DMS114 treated with DMSO at 0.1 percent for 48 hours (cell line): ENCODE results near the gene TIMM13.

Experiments used
- DNase-seq: peaks from one replicate; lab custom pipeline; 2025; ENCODE audit not compliant: unreplicated experiment; lab: John Stamatoyannopoulos, UW

TIMM13 gene

DNA sequence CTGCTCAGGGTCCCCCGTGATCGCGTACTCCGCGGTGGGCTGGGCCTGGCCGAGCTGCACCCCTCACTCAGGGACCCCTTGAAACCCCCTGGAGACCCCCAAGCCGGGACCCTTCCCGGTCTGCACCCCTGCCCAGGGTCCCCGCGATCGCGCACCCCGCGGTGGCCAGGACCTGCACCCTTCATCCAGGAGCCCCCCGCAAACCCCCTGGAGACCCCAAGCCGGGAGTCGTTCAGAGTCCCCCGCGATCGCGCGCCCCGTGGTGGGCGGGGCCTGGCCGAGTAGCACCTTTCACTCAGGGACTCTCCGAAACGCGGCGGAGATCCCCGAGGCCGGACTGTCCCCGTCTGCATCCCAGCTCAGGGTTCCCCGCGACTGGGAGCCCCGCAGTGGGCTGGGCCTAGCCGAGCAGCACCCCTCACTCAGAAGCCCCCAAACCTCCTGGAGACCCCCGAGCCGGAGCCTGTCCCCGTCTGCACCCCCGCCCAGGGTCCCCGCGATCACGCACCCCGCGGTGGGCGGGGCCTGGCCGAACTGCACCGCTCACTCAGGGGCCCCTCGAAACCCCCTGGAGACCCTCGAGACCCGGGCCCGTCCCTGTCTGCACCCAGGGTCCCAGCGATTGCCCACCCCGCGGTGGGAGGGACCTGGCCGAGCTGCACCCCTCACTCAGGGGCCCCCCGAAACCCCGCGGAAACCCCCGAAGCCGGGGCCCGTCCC, 28.6 kb upstream of the TIMM13 start:
- DNase-seq: no peak

DNA sequence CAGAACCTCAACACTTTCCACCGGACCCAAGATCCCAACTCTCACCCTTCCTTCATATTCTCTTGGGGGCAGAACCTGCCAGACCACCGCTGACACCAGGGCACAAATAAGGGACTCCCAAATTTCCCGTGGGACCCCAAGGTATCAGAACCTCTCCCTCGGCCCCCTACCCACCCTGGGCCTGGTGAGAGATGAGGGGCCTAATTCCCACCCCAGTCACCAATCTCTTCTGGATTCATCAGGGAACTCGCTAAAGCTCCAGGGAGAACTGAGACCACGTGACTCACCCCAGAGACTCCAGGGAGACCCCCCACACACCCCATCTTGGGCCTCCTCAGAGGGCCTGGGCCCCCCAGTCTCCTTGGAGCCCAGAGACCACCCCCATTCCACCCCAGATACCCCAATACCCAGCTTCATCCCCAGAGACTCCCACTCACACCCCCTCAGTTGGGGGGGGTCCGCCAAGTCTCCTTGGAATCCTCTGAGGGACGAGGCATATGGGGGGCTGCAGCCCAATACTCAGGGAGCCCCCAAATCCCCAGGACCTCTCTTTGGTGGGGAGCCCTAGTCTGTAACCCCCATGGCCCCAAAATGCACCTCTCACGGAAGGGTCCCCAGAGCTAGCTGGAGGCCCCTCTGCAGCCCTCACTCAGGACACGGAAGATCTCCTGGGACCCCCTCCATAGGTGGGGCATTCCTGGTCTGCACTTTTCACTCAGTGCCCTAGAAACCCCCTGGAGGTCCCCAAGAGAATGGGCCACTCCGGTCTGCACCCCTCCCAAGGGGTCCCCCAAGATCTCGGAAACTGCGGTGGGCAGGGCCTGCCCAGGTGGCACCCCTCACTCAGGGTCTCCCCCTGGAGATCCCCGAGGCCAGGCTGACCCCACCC, 27.8 kb upstream of the TIMM13 start:
- DNase-seq: no peak

DNA sequence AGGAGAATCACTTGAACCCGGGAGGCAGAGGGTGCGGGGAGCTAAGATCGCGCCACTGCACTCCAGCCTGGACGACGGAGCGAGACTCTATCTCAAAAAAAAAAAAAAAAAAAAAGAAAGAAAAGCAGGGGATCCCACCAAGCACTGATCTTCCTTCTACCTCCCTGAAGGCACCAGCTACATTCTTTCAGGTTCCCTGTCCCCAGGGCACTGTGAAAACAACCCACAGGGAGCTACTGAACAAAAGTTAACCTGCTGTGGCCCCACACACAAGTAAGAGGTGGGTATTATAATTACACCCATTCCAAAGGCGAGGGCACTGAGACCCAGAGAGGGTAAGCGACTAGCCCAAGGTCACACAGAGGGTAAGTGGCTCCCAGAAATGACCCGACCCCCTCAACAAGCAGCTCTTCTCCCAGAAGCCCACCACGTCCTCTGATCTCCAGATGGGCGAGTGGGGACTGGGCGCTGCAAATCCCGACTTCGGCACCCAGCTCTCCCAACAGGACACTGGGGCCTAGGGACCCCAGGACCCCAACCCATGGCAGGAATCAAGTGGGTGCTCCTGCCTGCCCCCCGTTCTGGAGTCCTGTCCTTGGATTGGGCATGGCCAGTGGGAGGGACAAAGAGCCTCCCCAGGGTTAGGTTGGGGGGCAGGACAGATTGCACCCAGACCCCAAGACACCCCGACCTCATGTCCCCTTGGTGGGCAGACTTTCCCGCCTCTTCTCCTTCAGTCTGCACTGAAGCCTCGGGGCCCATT, 27.0 kb upstream of the TIMM13 start:
- no peak for DNase-seq

DNA sequence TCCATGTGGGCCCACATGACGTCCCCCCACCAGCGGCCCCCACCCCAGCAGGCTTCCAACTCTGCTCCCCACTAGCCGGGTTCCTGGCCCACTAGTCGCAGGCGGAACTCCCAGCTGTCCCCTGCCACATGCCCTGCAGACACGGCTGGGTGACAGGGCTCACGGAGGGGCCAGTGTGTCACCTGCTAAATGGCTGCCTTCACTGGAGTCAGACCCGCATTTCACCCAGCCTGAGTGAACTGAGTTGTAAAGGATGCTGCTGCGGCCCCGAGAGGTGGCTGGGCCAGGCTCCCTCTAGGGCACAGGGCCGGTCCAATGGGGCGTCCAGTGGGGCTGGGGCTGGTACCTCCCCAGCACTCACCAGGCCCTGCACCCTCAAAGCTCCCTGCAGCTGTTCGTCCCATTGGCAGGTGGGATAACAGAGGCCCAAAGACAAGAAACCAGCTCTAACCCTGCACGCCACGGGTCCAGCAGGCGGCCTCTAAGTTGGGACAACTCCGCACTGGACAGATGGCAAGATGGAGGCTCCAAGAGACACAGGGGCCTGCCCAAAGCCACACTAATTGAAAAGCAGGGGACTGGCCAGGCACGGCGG, 26.1 kb upstream of the TIMM13 start:
- DNase-seq: no peak

DNA sequence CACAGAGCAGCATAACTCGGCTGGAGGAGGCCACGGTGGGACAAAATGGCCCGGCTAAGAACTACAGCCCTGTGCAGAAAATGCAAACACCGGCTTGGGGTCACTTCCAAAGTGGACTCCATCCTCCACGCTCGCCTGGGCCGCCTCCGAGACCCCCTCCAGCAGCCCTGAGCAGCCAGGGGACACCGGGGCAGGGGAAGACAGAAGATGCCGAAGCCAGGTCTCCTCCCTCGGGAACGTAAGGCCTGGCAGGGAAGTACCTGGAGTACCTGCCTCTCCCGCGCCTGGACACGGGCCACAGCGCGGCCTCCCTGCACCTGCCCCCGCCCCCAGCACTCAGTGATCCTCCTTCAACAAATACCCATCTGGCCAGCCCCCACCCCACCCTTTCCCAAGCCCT, 24.4 kb upstream of the TIMM13 start:
- DNase-seq: no peak

DNA sequence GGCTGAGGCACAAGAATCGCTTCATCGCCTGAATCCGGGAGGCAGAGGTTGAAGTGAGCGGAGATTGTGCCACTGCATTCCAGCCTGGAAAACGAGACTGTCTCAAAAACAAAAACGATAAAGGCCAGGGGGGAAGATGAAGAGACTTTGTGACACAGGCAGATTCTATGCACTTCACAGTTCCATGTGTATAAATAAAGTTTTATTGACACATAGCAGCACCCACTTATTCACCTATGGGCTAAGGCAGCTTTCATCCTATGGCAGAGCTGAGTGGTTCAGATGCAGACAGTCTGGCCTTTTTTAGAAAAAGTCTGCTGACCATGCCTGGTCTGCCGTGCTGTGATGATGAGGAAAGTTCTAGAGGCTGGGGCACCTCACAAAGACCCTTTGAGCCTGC, 23.8 kb upstream of the TIMM13 start:
- no peak for DNase-seq

DNA sequence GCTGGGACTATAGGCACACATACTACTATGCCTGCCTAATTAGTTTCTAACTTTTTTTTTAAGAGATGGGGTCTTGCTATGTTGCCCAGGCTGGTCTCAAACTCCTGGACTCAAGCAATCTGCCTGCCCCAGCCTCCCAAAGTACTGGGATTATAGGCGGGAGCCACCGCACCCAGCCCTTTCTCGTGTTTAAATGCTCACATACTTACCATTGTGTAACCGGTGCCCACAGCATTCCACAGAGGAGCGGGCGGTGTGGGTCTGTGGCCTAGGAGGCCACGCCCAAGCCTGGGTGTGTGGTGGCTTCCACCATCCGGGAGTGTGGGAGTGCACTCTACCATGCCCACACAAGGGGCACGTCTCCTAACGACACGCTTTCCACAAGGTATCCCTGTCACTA, 21.6 kb upstream of the TIMM13 start:
- no peak for DNase-seq

DNA sequence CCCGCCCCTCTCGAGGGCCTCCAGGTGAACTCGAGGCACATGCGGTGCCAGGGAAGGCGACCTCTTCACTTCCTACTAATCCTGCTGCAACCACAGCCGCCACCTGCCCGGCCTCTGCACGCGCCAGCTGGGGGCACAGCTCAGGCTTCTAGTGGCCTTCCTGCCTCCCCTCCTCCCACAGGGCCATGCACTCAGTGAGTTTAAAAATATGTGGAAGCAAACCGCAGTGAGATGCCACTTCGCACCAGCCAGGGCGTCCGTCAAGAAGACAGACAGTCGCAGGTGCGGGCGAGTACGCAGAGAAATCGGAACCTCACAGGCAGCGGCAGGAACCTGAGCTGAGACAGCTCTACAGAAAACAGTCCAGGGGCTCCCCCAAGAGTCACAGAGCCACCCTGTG, 19.0 kb upstream of the TIMM13 start:
- no peak for DNase-seq

DNA sequence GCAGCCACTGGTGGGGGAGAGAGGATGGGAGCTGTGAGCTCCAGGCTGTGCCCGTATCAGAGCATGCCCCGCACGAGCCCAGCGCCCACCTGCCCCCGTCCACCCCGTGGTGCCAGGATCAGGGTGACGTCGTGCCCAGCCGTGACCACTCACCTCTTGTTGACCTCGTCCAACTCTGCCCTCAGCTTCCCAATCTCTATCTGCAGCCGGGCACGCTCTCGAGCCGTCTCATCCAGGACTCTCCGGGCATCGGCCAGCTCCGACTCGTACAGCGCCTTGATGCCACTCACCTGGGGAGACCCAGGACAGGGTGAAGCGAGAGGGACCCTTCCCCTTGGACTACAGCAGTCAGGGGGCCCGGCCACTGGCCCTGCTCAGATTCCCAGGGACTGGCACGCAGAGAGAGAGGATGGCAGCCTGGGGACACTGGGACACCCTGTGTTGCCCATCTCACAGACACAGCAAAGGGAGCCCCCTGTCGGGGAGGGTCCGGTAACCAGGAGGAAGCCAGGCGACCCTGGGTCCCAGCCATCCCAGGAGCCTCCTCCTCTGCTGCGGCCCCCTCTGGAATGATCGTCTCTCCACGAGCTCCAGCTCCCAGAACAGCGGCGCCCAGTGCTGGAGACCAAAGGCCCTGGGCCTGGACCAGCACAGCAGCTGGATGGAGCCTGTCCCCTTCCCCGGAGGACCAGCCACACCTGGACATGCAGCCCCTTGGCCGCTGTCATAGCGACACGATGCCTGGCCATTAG, 17.0 kb upstream of the TIMM13 start:
- DNase-seq: no peak

DNA sequence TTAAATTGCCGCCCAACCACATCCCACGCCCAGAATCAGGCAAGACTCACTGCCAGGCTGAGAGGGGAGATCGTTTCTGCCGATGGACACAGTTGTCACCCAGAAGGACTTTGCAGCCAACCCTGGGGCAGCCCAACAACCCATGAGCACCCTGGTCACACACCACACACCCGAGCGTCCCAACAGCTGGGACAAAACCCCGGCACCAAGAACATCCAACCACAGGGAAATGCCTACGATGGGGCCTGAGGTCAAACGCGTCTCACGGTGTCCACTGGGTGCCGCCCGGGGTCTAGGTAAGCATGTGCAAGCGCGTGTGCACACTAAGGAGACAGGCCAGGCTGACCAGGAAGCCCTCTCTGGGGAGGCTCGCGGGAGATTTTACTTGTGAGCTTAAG, 16.4 kb upstream of the TIMM13 start:
- DNase-seq: no peak

DNA sequence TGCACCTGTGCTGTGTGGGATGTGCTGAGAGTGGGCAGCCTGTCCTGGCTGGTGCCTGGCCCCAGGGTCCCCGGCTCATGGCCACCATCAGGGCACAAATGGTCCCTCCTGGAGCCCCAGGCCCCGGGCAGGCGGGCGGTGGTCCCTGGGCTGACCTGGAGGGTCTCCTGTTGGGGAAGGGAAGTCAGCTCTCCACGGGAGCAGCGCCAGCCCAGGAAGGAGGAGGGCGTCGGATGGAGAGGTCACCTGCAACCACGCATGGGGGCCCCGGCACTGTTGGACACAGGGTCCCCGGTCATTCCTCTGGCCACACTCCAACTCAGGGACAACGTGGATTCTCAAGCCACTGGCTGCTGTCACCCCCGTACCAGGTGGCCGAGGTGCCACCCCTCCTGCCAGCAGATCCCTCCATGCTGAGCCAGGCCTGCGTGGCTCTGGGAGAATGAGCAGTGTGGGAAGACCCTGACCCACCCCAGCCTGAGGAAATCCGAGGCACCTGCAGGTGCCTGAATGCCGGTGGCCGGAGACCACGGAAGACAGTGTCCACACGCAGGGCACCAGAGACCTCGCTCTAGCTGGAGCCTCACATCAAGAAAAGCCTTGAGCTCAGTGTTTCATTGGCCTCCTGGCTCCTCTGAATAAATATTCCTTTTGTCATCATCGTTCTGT, 15.9 kb upstream of the TIMM13 start:
- DNase-seq: no peak

DNA sequence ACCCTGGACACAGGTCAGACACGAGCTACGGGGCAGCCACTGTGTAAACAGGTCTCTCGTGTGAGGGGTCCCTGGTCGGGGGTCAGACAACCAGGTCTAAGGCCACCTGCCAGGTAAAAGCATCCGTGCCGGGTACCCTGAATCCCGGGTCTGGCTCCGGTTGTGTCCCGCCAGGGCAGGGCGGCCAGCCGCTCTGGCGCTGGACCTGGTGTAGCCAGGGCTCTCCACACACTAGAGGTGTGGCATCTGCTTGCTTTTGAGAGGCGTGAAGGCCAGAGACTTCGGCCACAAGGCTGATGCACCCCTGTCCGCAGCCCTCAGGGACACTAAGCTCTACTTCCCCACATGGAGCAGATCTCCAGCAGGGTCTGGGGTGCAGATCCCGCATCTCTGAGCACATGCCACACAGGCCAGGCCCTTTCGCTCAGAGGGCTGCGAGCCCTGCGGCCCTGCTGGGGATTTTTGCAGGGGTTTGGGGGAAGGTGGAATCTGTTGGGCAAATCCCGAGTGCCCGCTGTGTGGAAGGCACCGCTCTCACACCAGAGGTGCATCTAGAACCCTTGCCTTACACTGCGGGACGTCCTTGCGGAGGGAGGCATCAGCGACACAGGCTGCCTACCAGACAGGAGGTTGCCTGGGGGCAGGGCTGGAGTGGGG, 13.8 kb upstream of the TIMM13 start:
- DNase-seq: no peak

DNA sequence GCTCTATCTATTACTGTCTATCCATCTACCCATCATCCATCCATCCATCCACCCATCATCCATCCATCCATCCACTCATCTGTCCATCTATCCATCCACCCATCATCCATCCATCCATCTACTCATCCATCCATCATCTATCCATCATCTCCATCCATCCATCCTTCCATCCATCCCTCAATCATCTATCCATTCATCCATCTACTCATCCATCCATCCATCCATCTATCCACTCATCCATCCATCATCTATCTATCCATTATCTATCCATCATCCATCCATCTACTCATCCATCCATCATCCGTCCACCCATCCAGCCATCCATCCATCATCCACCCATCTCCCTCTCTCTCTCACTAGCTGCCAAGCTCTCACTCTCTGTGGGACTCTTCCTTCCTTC, 13.1 kb upstream of the TIMM13 start:
- no peak for DNase-seq

DNA sequence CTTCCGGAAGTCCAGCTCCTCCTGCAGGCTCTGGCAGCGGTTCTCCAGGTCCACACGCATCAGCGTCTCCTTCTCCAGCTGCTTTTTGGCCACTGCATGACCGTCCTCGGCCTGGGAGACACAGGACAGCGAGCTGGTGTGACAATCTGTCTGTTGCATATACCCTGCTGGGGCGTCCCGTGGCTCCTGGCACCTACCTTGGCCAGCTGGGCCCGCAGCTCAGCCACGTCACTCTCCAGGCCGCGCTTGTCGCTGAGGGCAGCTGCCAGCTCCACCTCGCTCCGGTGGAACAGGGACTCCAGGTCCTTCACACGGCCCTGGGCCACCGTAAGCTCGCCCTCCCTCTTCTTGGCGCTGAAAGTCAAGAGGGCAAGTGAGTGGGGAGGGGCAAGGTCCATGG, 10.8 kb upstream of the TIMM13 start:
- no peak for DNase-seq

DNA sequence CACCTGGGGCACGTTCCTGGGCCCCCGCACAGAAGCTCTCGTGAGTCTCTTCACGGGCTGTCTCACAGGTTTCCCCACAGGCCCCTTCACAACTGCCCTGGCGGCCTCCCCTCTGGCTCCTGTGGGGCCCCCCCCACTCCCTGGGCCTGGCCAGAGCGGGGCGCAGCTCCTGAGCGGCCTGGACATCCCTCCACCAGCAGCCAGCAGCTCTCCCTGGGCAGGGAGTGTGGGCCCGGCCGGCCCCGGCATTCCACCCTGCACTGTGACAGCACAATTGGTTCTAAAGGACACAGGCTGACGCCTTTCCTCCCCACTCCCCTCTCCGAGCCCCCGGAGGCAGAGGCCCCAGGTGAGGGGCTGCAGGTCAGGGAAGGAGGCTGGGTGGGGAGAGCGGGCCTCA, 9.5 kb upstream of the TIMM13 start:
- no peak for DNase-seq

DNA sequence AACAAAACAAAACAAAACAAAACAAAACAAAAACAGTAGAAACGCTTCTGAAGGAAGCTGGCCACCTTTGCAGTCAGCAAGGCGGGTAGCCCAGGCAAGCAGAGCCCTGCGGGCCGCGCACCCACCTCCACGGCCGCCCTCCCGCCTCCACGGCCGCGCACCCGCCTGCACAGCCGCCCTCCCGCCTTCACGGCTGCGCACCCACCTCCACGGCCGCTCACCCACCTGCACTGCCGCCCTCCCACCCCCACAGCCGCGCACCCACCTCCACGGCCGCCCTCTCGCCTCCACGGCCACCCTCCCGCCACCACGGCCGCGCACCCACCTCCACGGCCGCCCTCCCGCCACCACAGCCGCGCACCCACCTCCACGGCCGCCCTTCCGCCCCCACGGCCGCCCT, 9.0 kb upstream of the TIMM13 start:
- DNase-seq: no peak

DNA sequence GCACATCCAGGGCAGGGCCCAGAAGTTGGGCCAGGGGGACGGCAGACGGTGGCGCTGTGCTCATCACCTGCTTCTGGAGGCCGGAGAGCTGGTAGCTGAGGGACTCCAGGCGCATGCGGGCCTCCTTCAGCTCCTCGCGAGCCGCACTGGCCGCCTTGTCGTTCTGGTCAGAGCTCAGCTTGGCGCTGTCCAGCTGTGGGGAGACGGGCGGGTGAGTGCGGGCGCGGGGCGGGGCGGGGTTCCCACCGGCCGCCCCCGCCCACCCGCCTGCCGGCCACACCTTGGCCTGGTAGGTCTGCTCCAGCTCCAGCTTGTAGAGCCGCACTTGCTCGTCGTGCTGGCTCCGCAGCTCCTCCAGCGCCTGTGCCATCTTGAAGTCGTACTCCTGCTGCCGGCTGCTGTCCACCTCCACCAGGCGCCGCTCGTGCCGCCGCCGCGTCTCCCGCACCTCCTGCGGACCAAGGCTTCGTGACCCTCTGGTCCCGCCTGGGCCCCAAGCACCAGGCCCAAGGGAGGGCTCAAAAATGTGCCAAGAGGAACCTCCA, 7.4 kb upstream of the TIMM13 start:
- DNase-seq: no peak

DNA sequence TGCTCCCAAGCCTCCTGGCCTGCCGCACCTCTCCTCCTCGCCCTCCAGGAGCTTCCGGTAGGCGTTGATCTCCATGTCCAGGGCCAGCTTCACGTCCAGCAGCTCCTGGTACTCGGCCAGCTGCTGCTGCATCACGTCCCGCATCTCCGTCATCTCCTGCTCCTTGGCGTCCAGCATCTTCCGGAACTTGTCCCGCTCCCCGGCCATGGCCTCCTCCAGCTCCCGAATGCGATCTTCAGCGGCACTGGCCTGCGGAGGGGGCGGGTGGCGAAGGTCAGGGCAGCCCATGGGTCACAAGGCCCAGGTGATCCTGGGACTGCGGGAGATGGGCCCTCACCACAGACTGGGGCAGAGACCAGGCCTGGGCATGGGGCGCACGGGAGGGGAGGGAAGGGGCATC, 6.9 kb upstream of the TIMM13 start:
- DNase-seq: no peak

DNA sequence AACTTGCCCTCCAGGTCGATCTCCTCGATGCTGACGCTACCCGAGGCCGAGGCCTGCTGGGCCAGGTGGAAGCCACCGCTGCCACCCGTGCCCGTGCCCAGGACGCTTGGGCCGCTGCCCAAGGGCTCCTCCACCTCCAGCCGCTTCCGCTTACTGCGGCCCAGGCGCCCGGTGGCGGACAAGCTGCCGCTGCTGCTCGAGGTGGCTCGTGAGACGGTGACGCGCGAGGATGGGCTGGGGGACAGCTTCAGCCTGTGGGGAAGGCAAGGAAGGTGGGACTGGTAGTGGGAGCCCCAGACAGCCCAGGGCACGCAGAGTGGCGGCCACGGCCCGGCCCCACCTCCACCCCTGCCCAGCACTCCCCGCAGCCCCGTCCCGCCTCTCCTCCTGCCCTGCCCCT, 6.5 kb upstream of the TIMM13 start:
- DNase-seq: no peak
